ENCODE results near the gene DTX3L. TPM values are rescaled to one million over a fixed set of nuclear protein-coding genes. Genes with fewer than 3 reads are reported as not detected.

The DTX3L gene
- total RNA-seq, 1 donor from 2014 or later = 33.7 TPM

GRCh38 chr3:122520861-122521260 lies 43.3 kb upstream of the DTX3L start:
- H3K4me3 Mint-ChIP-seq (ENCODE audit: unreplicated experiment) = no peak overlapping the region
- no peak for TF ChIP-seq CTCF (IDR thresholded peaks at IDR 0.05)
- H3K9me3 Mint-ChIP-seq (ENCODE audit: unreplicated experiment) = no peaks in the 10 kb centered on the region
- no peaks in the 10 kb centered on the region for H3K36me3 Mint-ChIP-seq (ENCODE audit: unreplicated experiment)
- H3K27ac Mint-ChIP-seq (ENCODE audit: unreplicated experiment) = no peak overlapping the region
- DNase-seq (ENCODE audit: extremely low spot score, unreplicated experiment) = no peak
- H3K4me1 Mint-ChIP-seq (ENCODE audit: unreplicated experiment) = no peaks in the 10 kb centered on the region
- H3K27me3 Mint-ChIP-seq (ENCODE audit: unreplicated experiment) = peaks cover 15% of the 10 kb centered on the region

- TF ChIP-seq CTCF (IDR thresholded peaks at IDR 0.05) = no peak
- Mint-ChIP-seq H3K36me3 (ENCODE audit: unreplicated experiment) (peaks cover 6% of the 10 kb centered on the region), H3K4me1 (ENCODE audit: unreplicated experiment) (no peaks in the 10 kb centered on the region), H3K27me3 (ENCODE audit: unreplicated experiment) (peaks cover 14% of the 10 kb centered on the region), H3K4me3 (ENCODE audit: unreplicated experiment) (no peak overlapping the region), H3K27ac (ENCODE audit: unreplicated experiment) (no peak overlapping the region), H3K9me3 (ENCODE audit: unreplicated experiment) (no peaks in the 10 kb centered on the region)
- no peak for DNase-seq (ENCODE audit: extremely low spot score, unreplicated experiment)
These were observed 40.8 kb upstream of the DTX3L start for GRCh38 chr3:122523317-122523716.

- peaks cover 3% of the 10 kb centered on the region for H3K4me1 Mint-ChIP-seq (ENCODE audit: unreplicated experiment)
These were observed 34.0 kb upstream of the DTX3L start for GRCh38 chr3:122530164-122530563.

DNA sequence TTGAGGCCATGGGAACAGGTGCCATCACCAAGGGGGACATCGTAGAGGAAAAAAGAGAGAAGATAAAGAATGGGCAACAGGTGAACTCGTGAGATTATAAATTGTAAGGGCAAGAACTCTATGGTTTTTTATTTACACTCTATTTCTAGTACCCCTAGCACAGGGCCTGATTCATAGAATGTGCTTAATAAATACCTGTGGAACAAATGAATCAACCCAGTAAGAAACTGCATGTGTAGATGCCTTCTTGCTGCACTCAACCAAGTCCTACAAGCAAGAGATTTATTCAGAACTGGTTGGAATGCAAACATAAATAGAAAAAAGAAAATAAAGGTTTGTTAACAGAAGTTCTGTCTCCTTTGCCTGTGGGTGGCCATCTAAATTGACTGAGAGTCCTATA lies 30.7 kb upstream of the DTX3L start:
- H3K4me3 Mint-ChIP-seq (ENCODE audit: unreplicated experiment) = no peak overlapping the region
- H3K9me3 Mint-ChIP-seq (ENCODE audit: unreplicated experiment) = no peaks in the 10 kb centered on the region
- no peak for TF ChIP-seq CTCF (IDR thresholded peaks at IDR 0.05)
- H3K4me1 Mint-ChIP-seq (ENCODE audit: unreplicated experiment) = peaks cover 3% of the 10 kb centered on the region
- no peak for DNase-seq (ENCODE audit: extremely low spot score, unreplicated experiment)
- H3K27me3 Mint-ChIP-seq (ENCODE audit: unreplicated experiment) = no peaks in the 10 kb centered on the region
- peaks cover 56% of the 10 kb centered on the region for H3K36me3 Mint-ChIP-seq (ENCODE audit: unreplicated experiment)
- no peak overlapping the region for H3K27ac Mint-ChIP-seq (ENCODE audit: unreplicated experiment)

More at GRCh38 chr3:122530164-122530563, 34.0 kb upstream of the DTX3L start:
- Mint-ChIP-seq H3K9me3 (ENCODE audit: unreplicated experiment) (no peaks in the 10 kb centered on the region), H3K27me3 (ENCODE audit: unreplicated experiment) (peaks cover 2% of the 10 kb centered on the region), H3K4me3 (ENCODE audit: unreplicated experiment) (no peak overlapping the region), H3K27ac (ENCODE audit: unreplicated experiment) (no peak overlapping the region), H3K36me3 (ENCODE audit: unreplicated experiment) (peaks cover 43% of the 10 kb centered on the region)
- TF ChIP-seq CTCF (IDR thresholded peaks at IDR 0.05) = no peak
- no peak for DNase-seq (ENCODE audit: extremely low spot score, unreplicated experiment)

DNA sequence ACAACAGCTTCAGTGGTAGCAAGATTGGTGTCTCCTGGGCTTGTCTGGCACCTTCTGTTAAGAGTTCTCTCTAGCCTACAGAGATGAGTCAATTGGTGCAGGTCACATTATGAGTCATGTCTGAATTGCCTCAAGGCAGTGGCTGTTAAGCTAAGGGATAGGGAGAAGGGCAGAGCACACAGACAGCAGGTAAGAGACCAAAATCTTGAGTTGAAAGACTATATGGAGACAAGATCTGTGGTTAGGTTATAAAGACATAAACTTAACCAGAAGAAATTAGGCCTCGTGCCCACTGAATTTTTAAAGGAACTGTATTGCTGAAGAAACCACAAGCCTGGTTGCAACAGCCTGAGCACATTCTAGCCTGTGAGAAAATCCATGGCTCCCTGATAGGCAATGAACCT lies 30.2 kb upstream of the DTX3L start:
- H3K36me3 Mint-ChIP-seq (ENCODE audit: unreplicated experiment) = peaks cover 61% of the 10 kb centered on the region
- no peak for DNase-seq (ENCODE audit: extremely low spot score, unreplicated experiment)
- H3K27ac Mint-ChIP-seq (ENCODE audit: unreplicated experiment) = no peak overlapping the region
- peaks cover 3% of the 10 kb centered on the region for H3K4me1 Mint-ChIP-seq (ENCODE audit: unreplicated experiment)
- no peaks in the 10 kb centered on the region for H3K9me3 Mint-ChIP-seq (ENCODE audit: unreplicated experiment)
- no peaks in the 10 kb centered on the region for H3K27me3 Mint-ChIP-seq (ENCODE audit: unreplicated experiment)
- no peak for TF ChIP-seq CTCF (IDR thresholded peaks at IDR 0.05)
- H3K4me3 Mint-ChIP-seq (ENCODE audit: unreplicated experiment) = no peak overlapping the region

Measured in osteocyte (in vitro differentiated cells).